Right ventricle myocardium superior (tissue), 1 donor: ENCODE measurements around the gene ELP6. TPM values are rescaled to one million over a fixed set of nuclear protein-coding genes. Genes with fewer than 3 reads are reported as not detected.
"Not testable (repeated sequence)": the region's sequence is repeated elsewhere in the genome, so short reads cannot be mapped to it uniquely, and the experiment has no call there.

Source experiments
- ATAC-seq: fragments of 200-7000 bp; cut with Tn5 transposase; one replicate; pipeline ENCODE4 v1.9.1; 2020; ENCODE audit warnings: mild to moderate bottlenecking; ENCODE audit not compliant: poor library complexity
- DNase-seq: peaks from one replicate; pipeline ENCODE4 v3.0.0-alpha.2; 2020
- intact Hi-C: fragments of 100-400 bp; cut with DNase I; formaldehyde crosslinking; loops from one replicate; pipeline ENCODE4 v1.11.2; 2022
- total RNA-seq: library from RNA; stranded (reverse); fragmentation: NEBNext Ultra II Directional; extraction: Animal tissue kit (Norgen Biotek cat#: 25700); gene quantifications from one replicate; pipeline ENCODE4 v1.2.1, GENCODE V29; 2021
- donor health status: DM: no; HTN: yes; CAD: no; lungs with severe emphysema.

Gene ELP6
- total RNA-seq, 1 donor from 2014 or later, result 20.1 TPM

DNA sequence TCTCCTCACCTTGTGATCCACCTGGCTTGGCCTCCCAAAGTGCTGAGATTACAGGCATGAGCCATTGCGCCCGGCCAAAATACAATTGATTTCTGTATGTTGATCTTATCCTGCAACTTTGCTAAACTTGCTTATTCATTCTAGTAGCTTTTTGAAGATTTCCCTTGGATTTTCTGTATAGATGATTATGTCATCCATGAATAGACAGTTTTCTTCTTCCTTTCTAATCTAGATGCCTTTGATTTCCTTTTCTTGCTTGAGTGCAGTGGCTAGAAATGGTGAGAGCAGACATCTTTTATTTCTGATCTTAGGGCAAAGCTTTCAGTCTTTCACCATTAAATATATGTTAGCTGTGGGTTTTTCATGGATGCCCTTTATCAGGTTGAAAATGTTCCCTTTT is 4.4 kb upstream of the ELP6 start:
- ATAC-seq (no peak), DNase-seq (no peak)
- intact Hi-C loops, result no loop called here

DNA sequence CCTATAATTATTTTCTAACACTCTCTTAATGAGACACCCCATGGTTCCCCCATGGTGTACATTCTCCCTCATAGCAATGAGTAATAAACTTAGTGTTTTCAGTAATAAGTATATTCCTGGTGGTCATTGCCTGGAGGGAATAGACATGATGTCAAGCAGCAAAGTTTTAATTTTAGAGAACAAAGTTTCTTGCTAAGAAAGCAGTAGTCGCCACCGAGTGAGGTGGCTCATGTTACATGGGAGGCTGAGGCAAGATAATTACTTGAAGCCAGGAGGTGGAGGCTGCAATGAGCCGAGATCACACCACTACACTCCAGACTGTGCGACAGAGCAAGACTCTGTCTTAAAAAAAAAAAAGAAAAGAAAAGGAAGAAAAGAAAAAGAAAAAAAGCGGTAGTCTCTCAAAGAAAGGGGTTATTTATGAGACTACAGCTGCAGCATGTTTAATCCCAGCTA is 2.4 kb upstream of the ELP6 start:
- ATAC-seq (no peak), DNase-seq (no peak)
- intact Hi-C loops, result no loop called here

GRCh38 chr3:47515100-47515499 is 1.6 kb upstream of the ELP6 start:
- intact Hi-C loops, result no loop called here
- no peak for DNase-seq
- no peak for ATAC-seq

DNA sequence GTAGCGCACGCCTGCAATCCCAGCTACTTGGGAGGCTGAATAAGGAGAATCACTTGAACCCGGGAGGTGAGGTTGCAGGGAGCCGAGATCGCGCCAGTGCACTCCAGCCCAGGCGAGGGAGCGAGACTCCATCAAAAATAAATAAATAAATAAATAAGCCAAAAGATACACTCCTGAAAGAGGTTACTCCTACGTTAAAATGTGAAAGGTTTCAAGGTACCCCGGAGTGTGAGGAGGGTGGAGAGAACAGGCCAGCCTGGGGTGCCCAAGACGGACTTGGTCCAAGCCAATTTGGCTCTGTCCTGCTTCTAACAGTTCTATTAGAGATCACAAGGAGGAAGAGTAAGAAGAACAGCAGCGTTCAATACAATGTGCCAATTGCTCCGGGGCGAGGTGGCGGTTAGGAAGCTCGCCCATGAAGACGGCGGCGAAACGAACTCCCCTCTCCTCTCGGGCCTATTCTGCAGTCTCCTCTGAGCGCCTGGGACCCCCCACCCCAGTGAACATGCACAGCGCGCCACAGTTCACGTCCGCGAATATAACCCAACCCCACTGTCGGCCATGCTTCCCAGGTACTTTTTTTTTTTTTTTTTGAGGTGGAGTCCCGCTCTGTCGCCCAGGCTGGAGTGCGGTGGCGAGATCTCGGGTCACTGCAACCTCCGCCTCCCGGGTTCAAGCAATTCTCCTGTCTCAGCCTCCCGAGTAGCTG is 942 bp downstream of the ELP6 start:
- DNase-seq (peak; percentile 42), ATAC-seq (peak; percentile 11)
- intact Hi-C loops, result no loop called here

- ATAC-seq, DNase-seq, intact Hi-C loops: not testable (repeated sequence)
Observed at GRCh38 chr3:47505267-47505666, 8.2 kb downstream of the ELP6 start.

DNA sequence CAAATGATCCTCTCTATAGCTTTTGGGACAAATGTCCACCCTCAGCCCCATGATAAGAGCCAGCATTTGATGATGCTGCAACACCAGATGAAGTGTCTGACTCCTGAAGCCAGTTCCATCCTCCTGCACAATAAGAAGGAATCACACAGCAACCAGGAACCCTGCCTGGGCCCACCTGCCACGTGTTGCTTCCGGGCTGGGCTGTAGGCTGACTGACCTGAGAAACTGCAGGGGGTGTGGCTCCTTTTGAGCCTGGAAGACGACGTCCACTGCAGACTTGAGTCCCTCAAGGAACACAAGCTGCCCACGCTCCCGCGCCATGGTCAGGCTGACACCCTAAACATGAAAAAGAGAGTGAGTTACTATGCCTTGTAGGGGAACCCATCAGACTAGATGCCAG is 9.4 kb downstream of the ELP6 start:
- ATAC-seq (no peak), DNase-seq (no peak)
- intact Hi-C loops, result no loop called here

- DNase-seq (no peak), ATAC-seq (no peak)
- intact Hi-C loops, result no loop called here
Observed at GRCh38 chr3:47503033-47503432, 10.5 kb downstream of the ELP6 start.

DNA sequence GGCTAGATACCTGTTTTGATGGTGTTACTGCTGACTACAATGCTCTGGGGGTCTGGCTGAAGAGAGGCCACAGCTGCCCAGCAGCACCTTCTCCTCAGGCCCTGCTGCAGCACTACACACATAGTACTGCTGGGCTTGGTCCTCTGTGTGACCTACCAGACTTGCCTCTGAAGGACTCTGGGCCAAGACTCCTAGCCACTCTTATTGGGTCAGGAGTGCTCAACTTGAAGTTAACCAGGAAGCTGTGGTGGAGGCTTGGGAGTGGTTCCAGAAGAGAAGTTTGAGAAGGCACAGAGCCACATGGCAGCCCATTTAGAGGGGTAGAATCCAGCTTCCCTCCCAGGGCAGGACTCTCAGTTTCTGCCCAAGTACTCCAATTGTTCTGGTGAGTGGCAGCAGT is 16.6 kb downstream of the ELP6 start:
- ATAC-seq, result no peak
- intact Hi-C loops, result no loop called here
- DNase-seq, result no peak

GRCh38 chr3:47495886-47496285 is 17.6 kb downstream of the ELP6 start:
- no peak for DNase-seq
- ATAC-seq, result no peak
- intact Hi-C loops, result no loop called here

- no peak for ATAC-seq
- intact Hi-C loops, result no loop called here
- DNase-seq, result no peak
Observed at GRCh38 chr3:47495111-47495510, 18.4 kb downstream of the ELP6 start.

- no peak for DNase-seq
- no peak for ATAC-seq
- intact Hi-C loops, result no loop called here
Observed at GRCh38 chr3:47491777-47492176, 21.7 kb downstream of the ELP6 start.

- DNase-seq, result no peak
- no peak for ATAC-seq
- intact Hi-C loops, result no loop called here
Observed at GRCh38 chr3:47491186-47491585, 22.3 kb downstream of the ELP6 start.

GRCh38 chr3:47487265-47487664 is 26.2 kb downstream of the ELP6 start:
- intact Hi-C loops, result no loop called here
- ATAC-seq (no peak), DNase-seq (no peak)

- intact Hi-C loops, result no loop called here
- ATAC-seq, result no peak
- no peak for DNase-seq
Observed at GRCh38 chr3:47485812-47486211, 27.7 kb downstream of the ELP6 start.

GRCh38 chr3:47482366-47482765 is 31.1 kb downstream of the ELP6 start:
- intact Hi-C loops, result no loop called here
- ATAC-seq (no peak), DNase-seq (no peak)

GRCh38 chr3:47481763-47482162 is 31.7 kb downstream of the ELP6 start:
- ATAC-seq, intact Hi-C loops, DNase-seq: not testable (repeated sequence)

DNA sequence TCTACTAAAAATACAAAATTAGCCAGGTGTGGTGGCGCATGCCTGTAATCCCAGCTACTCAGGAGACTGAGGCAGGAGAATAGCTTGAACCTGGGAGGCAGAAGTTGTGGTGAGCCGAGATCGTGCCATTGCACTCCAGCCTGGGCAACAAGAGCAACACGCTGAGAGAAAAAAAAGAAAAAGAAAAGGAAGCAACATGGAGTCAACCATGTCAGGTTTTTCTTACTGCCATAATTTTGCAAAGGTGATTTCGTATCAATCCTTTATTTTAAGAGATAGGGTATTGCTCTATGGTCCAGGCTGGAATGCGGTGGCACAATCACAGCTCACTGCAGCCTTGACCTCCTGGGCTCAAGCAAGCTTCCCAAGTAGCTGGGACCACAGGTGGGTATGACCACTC is 33.2 kb downstream of the ELP6 start:
- DNase-seq, intact Hi-C loops, ATAC-seq: not testable (repeated sequence)

- ATAC-seq, result no peak
- no peak for DNase-seq
- intact Hi-C loops, result loop anchor here (5.0 kb wide), 1 partner anchor 57 kb away; no protein-coding TSS in a partner anchor
Observed at GRCh38 chr3:47479826-47480160, 33.7 kb downstream of the ELP6 start.

GRCh38 chr3:47478022-47478421 is 35.5 kb downstream of the ELP6 start:
- intact Hi-C loops, result loop anchor here (5.0 kb wide), 1 partner anchor 56 kb away; no protein-coding TSS in a partner anchor
- ATAC-seq (no peak), DNase-seq (no peak)

DNA sequence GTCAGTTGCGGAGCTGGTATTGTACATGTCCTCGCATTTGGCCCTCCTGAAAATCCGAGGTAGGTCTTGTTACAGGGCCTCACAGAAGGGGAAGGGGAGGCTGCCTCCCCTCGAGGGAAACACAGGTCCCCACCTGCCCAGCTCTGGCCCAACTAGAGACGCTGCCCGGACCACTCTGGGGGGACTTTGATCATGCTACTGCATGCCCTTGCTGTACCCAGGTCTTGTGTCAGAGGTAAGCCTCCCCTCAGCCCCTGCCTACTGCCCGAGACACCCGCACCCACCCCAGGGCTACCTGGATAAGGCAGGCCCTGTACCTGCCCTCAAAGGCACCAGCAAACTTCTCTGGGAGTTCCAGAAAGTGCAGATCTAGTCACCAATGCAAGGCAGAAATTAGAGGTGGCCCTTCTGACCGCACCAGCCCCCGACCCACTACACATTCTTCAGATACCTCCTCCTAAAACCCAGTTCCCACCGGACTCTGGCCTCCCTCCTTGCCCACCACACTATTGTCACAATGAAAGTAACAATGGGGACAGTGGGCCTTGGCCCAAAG is 36.8 kb downstream of the ELP6 start:
- intact Hi-C loops, result loop anchor here (5.0 kb wide), 1 partner anchor 54 kb away; no protein-coding TSS in a partner anchor
- DNase-seq, result no peak
- ATAC-seq, result no peak

DNA sequence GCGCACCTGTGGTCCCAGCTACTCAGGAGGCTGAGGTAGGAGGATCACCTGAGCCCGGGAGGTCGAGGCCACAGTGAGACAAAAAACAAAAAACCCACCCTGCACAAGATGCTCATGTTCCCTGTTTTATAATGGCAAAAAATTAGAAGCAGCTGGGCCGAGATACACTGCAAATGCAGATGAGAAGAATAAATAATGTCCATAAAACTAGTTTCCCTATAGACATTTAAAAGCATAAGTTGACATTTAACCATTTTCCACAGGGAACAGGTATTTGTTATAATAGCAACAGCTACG is 37.2 kb downstream of the ELP6 start:
- ATAC-seq (no peak), DNase-seq (no peak)
- intact Hi-C loops, result loop anchor here (5.0 kb wide), 1 partner anchor 54 kb away; no protein-coding TSS in a partner anchor
